CD4-positive, alpha-beta T cell treated with Interleukin-10 for 1 hour (primary cell): ENCODE measurements around the gene BUD13.
"Not testable (repeated sequence)": the region's sequence is repeated elsewhere in the genome, so short reads cannot be mapped to it uniquely, and the experiment has no call there.

Experiments used
- DNase-seq: peaks from one replicate; pipeline ENCODE4 v3.0.0-alpha.2; 2020

The BUD13 gene

DNA sequence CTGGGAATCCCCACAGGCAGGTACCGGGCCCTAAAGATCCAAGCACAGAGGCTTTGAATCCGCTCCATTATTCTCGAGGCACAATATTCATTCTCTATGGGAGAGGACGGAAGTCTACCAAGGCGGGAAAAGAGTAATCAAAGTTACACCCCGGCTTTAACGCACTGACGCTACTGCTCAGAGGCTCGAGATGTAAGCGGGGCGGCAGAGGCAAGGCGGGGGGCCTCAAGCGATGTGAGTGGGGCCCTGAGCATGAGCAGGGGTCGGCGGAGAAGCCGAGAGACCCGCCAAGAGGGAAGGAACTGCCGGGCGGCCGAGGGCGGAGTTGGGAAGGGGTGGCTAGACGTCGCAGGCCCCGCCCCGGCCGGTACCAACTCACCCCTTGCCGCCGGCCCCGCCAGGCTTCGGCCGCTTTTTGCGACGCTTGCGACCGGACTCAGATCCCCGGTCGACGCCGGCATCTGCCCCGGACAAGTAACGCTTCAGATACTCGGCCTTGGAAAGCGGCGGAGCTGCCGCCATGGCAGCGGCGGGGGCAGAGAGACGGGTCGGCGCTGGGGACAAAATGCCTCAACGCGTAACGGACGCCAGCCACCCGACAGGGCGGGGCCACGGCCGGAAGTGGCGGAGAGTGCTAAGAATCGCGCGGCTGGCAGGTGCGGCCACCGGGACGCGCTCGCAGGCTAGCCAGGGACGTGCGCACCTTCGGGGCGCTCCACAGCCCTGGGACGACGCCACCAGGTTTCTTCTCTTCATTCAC, at the start of gene BUD13:
TSS of gene BUD13 (minus strand) at position 545 of the 760 bp plus-strand sequence. CDS start at position 522, 23 bp downstream.
- peak; percentile 95 for DNase-seq

DNA sequence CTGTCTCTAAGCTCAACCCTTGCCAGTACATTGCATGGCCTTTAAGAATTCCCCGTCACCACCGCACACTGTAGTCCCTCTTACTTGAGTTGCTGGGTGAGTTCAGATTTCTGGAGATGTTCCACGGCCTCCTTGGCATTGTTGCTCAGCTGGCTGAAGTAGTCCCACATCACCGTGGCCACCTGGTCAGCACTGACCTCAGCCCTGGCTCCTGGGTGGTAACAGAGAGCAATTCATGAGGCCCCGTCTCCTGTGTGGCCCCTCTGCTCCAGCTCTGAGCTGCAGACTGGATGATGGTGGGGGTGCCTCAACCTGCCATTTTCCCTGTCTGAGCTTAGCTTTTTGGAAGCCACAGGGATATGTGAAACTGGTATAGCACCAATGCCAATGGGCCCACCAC, 49.8 kb upstream of the BUD13 start:
- no peak for DNase-seq

DNA sequence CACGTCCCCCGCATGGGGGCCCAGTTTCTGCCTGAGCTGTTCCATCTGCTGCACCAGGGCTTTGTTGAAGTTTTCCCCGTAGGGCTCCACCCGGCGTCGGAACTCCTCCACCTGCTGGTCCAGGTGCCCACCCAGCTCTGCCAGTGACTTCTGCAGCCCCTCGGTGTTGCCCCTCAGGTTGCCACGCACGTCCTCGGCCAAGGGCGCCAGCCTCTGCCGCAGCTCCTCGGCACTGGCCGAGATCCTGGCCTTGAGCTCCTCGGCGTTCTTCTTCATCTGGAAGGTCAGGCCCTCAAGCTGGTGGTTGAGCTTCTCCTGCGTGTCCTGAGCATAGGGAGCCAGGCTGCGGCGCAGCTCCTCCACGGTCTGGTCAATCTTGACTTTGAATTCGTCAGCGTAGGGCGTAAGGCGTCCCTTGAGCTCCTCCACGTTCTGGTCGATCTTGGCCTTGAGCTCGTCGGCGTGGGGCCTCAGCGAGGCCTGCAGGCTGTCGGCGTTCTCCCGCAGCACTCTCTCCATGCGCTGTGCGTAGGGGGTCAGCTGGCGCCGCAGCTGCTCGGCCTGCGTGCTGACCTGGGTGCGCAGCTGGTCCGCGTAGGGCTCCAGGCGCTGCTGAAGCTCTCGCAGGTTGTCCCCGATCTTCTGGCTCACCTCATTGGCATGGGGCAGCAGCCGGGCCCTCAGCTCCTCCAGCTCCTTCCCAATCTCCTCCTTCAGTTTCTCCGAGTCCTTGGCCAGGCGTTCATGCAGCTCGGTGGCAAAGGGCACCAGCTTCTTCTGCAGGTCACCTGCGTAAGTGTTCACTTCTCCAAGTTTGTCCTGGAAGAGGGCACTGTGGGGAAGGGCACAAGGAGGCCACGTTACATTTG, 48.5 kb upstream of the BUD13 start:
- DNase-seq, result no peak

DNA sequence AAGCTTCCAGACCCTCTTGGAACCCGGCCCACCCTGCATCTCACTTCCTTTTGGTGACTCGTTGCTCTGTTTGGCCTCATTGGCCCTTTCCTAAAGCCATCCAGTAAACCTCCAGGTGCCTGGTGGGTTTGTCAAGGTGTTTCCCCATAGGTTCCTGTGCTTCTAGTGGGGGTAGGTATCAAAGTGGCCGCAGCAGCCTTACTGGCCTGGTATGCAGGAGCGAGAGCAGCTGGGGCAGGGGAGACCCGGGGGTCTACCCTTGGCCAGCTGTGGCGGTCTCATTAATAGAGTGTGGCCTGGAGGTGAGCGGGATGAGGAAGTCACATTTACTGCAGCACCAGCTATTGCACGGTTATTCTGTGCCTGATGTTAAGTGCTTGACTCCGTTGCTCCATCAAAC, 46.3 kb upstream of the BUD13 start:
- DNase-seq, result no peak

DNA sequence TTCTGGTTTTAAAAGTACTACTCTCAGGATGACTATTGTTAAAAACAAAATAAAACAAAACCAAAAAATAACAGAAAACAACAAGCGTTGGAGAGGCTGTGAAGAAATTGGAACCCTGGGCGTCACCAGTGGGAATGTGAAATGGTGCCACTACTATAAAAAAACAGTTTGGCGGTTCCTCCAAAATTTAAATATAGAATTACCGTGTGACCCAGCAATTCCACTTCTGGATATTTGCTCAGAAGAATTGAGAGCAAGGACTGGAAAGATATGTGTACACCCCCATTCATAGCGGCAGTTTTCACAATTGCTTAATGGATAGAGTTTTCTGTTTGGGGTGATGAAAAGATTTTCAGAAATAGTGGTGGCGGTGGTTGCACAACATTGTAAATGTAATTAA, 41.7 kb upstream of the BUD13 start:
- DNase-seq, result no peak

- DNase-seq, result no peak
Measured at GRCh38 chr11:116813781-116814471, 41.1 kb upstream of the BUD13 start.

GRCh38 chr11:116813170-116813569, 40.4 kb upstream of the BUD13 start:
- DNase-seq, result no peak

GRCh38 chr11:116812109-116812508, 39.3 kb upstream of the BUD13 start:
- DNase-seq, result no peak

GRCh38 chr11:116811194-116811593, 38.4 kb upstream of the BUD13 start:
- DNase-seq, result no peak

DNA sequence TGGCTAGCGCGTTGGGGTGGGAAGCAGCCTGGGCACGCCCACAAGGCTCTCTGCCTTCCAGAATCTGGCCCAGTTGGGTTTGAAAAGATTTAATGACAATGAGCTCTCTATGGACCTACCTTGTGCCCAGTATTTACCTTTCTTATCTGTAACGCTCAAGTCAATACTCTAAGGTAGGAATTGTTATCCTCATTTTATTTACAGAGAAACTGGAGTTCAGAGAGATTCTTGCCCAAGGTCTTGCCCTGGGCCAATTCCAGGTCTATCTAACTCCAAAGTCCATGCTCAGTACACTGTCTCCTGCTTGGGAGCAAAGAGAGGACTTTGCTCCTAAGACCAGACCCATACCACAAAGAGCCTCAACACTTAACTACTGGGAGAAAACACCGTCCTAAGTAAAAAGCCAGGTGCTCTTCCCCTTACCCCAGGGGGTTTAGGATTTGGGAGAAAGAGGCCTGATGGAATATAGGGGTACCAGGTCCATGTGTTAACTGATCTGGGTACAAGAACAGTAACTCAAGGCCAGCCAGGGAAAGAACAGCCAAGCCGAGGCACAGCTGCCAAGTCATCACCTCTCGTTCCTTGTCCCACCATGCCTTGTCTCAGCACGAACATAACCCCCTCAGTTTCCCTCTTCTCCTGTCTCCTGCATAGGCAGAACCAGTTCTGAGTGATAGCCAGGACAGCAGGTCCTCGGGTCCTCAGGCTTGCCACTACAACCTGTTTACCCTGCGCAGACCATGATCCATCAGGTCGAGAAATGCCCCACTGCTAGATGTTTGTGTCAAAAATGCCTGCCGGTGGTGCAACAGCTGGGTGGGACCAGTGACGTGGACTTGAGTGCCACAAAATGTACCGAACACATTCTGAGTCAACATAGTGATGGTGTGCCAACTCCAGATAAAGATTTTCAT, 35.7 kb upstream of the BUD13 start:
- no peak for DNase-seq

DNA sequence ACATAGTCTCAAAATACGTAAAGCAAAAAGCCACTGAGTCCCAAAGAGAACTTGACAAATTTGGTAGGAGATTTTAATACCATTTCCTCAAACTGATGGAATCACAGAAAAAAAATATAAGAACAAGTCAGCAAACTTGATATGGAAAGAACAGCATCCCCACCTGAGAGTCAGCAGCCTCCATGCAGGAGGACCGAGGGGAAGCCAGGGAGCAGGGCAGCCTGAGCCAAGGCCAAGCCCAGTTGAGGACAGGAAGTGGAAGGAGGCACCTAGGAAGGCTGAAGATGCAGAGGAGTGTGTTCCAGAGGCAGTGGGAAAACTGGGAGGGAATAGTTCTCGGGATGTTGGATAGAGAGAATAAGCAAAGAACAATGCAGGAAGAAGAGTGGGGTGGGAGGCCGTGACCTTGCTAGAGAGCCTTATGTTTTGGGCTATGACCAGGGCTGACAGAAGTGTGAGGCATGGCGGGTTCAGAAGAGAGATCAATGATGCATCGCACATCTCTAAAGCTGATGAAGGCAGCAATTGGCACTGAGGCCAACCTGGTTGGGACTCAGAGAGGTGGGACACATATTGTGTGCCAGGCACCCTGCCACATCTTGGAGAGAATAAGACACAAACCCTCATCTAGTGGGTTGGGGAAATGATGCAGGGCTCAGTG, 34.9 kb upstream of the BUD13 start:
- no peak for DNase-seq

- DNase-seq, result no peak
Measured at GRCh38 chr11:116804001-116804400, 31.2 kb upstream of the BUD13 start.

- not testable (repeated sequence) for DNase-seq
Measured at GRCh38 chr11:116801662-116802061, 28.9 kb upstream of the BUD13 start.

DNA sequence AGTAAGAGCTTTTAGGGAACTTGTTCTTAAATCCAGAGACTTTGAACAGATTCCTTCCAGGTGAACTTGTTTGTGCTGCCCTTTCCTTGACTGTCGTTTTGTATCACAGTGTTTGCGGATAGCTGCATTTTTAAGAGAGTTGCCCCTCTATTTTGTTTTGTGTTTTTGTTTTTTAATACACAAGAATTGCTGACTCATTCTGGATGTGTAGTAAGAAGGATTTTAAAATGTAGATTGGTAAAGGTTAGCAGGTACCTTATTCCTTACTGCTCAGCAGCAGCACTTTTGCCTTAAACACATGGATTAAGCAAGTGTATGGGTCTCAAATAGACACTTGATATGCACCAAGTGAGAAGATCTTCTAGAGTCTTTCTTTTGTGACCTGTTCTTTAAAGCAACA, 27.8 kb upstream of the BUD13 start:
- DNase-seq, result no peak

DNA sequence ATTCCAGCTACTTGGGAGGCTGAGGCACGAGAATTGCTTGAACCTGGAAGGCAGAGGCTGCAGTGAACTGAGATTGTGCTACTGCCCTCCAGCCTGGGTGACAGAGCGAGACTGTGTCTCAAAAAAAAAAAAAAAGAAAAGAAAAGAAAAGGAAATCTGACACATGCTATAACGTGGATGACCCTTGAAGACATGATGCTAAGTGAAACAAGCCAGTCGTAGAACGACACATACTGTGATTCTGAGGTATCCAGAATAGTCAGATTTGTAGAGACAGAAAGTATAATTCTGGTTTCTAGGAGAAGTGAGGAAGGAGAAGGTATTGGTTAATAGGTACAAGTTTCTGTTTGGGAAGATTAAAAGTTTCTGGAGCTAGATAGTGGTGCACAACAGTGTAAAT, 25.6 kb upstream of the BUD13 start:
- no peak for DNase-seq

DNA sequence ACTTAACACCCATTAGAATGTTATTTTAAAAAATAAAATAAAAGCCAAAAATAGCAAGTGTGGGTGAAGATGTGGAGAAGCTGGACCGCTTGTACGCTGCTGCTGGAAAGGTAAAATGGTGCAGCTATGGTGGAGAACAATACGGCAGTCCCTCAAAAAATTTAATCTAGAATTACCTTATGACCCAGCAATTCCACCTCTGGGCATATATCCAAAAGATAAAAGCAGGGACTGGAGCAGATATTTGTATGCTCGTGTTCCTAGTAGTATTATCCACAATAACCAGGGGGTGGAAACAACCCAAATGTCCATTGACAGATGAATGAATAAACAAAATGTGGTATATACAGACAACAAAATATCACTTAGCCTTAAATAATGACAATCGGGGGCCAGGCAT, 25.0 kb upstream of the BUD13 start:
- DNase-seq, result no peak

DNA sequence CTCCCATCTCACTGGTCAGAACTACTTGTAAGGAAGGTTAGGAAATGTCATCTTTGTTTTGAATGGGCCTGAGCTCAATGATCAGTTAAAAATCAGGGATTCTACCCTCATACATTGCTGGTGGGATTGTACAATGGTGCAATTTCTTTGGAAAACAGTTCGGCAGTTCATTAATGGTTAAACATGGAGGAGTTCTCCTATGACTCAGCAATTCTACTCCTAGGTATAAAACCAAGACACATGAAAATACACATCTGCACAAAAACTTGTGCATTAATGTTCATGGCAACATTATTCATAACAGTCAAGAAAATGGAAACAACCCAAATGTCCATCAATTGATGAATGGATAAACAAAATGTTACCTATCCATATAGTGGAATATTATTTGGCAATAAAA, 23.8 kb upstream of the BUD13 start:
- no peak for DNase-seq

DNA sequence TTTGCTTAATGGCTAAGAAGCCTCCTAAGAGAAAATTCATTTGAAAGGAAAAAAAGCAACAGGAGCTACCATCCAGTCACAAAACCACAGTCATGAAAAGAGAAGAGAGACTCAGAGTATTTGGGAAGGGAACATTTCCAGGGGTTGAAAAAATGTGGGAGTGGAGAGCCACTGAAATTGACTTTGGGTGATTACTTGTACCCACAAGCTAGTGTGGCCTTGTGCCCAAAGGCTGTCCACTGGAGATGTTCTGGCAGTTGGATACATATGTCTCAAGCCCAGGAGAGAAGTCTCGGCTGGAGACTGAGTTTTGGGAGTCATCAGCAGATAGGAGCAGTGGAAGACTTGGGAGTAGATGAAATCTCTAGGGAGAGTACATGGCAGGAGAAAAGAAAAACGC, 22.1 kb upstream of the BUD13 start:
- DNase-seq, result no peak

GRCh38 chr11:116793772-116794097, 20.9 kb upstream of the BUD13 start:
- no peak for DNase-seq

DNA sequence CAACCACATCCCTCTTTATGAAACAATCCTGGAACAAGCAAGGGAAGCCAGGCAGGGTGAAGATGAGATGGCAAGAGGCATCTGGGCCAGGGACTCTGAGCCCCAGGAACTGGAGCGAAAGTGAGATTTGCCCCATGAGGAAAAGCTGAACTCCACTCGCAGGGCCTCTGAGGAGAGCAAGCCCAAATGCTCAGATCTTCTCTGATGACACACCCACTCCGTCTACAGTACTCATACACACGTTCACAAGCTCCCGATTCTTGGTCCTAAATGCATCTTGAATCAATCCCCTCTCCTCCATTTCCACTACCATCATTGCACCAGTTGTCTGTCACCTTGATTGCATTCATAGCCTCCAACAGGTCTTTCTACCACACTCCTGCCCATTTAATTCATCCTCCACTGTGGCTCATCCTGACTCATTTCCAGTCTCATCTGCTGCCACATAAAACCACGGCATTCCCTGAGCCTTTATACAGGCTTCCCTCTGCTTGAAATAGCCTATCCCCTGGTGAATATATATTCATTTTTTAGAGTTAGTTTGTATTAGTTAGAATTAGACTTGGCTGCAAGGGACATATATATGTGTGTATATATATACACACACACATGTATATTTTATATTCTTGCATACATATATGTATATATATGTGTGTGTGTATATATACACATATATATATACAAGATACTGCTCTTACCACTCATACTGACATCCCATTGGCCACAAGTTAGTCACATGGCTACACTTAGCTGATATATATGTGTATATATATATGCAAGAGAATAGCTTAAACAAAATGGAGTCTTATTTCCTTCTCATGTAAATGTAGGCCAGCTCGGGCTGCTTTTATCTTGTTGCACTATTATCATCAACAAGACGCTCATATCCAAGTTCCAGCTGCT, 20.3 kb upstream of the BUD13 start:
- no peak for DNase-seq
